GM21526 (cell line): ENCODE measurements around the gene PDZD2.
"Not testable (repeated sequence)": the region's sequence is repeated elsewhere in the genome, so short reads cannot be mapped to it uniquely, and the experiment has no call there.

Experiments
- ATAC-seq: cut with Tn5 transposase; IDR thresholded peaks from one replicate; pipeline ENCODE4 v1.9.1; 2021; ENCODE audit warnings: moderate library complexity; ENCODE audit not compliant: unreplicated experiment, low FRiP score

The PDZD2 gene

DNA sequence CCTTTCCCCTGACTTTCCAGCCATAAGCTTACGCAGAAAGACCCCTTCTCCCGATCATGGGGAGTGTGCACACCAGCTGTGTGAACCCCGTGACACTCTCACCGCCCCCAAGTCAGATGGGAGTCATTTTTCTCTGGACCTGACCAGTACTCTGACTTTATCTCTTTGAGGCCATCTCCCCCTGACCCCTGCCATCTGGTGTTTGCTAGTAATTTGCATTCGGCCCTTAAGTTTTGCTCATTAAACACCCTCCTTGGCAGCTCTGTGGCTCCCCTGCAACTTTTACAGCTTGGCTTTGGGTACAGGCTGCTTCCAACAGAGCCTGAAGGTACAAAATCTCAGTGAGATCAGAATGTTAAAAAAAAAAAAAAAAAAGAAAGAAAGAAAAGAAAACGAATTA, 43.9 kb downstream of the PDZD2 start:
- no peak for ATAC-seq

DNA sequence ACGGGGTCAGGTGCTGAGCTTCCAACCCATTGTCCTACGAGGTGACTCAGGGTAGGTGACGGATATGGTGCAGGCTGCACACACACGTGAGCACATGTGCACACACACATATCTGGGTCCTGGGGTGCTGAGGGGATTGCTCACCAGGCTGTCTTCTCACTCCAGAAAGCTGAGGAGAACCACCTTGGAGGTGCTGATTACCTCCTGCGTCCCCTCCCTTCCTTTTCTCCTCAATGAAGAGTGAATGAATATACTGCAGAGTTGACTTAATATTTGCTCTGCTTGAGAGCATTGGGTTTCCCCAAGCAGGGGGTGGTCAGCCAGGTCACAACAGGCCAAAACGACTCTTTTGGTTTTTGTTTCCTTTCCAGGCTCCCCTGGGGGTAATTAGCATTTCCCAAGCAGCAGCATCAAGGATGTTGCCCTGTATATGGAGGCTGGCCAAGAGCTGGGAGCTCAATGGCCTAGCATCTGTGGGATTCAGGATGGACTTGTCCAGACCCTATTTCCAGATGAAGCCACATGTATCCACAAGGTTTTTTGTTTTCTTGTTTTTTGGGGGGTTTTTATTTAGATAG, 49.7 kb downstream of the PDZD2 start:
- no peak for ATAC-seq

DNA sequence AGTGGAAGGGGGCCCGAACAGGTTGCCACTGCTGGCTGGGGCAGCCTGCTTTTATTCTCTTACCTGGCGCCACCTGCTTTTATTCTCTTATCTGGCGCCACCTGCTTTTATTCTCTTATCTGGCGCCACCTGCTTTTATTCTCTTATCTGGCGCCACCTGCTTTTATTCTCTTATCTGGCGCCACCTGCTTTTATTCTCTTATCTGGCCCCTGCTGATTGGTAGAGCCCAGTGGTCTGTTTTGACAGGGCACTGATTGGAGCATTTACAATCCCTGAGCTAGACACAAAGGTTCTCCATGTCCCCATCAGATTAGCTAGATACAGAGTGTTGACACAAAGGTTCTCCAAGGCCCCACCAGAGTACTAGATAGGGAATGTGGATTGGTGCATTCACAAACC, 52.5 kb downstream of the PDZD2 start:
- ATAC-seq: not testable (repeated sequence)

DNA sequence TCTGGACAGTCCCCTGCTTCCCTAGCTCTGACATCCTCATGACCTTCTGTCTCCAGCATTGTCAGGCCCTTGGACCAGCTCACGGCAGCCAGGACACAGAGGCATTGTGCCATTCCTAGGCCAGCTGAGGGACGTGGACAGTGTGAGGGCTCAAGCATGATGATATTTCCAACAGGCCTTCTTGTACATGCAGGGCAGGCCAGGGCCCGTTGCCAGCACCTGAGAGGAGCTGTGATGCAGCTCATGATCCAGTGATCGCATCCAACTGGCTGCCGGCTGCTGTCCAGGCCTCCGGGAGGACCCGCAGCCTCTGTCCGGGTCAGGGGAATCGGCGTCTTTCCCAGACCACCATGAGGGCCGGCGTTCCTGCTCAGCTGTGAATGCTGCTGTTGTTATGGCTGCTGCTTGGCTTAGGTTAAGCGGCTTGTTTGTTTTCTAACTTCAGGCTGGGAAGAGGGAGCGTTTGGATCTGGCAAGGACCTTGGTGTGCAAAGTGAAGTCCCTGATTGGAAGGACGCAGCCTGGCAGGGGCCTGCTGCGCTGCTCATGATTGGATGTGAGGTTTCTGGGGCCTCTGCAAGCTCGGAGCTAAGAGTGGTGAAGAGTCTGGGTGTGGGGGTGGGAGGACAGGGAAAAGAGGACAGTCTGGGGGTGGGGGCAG, 53.8 kb downstream of the PDZD2 start:
- ATAC-seq: no peak

DNA sequence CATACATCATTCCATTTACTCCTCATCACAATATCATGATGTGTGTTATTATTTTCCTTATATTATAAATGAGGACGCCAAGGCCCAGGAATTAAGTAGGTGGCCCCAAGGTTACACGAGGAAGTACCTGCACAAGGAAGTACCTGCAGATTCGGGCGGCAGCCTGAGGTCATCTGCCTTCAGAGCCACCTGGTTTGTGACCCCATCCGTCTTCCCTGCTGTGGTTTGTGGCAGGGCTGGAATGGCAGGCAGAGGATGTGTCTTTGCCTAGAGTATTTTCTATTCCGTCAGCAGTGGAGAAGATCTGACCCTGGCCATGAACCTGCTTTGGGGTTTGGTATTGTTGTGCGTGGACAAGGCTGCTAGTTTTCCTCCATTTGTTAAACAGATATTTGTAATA, 59.7 kb downstream of the PDZD2 start:
- no peak for ATAC-seq

DNA sequence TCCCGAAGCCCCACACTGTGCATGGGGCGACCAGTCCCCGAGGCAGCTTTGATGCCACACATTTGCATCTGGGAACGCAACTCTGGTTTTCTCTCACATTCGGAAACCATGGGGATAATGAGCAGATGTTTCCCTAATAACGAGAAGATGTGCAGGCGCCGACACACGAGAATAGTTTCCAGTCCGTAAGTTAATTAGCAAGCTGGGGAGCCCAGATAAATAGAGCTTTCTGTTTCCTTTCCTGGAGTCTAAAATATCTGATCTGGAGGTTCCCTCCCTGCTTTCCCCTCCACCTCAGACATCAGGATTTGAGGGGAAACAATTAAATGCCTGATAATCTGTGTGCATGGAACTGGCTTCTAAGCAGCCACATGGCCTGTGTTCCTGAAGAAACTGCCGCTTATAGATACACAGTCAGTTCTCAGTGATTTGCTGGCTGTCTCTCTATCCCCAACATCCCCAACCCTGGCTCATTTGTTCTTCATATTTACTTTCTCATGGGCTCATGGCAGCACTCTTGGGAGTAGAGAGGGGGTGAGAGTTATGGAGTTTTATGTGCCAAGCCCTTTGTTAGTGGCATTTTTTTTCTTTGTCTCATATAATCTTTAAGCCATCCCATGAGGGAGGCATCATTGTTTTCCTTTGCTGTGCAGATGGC, 62.8 kb downstream of the PDZD2 start:
- ATAC-seq: no peak

DNA sequence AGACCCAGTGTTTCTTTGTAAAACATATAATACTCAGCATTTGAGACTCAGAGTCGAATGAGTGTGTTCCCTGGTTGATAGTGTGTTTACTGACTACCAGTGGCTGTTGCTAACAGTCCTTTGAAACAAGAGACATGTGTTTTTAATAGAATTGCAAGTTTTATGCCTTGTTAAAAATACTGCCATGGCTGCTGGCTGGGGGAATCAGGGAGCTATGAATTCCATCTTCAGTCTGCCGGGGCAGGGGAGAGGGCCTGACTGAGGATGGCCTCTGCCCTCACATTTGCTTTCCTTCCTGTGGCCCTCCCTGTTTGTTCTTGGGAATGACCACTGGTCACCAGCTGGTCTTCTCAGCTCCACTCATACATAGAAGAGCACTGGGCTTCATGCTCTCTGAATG, 63.8 kb downstream of the PDZD2 start:
- ATAC-seq: no peak

DNA sequence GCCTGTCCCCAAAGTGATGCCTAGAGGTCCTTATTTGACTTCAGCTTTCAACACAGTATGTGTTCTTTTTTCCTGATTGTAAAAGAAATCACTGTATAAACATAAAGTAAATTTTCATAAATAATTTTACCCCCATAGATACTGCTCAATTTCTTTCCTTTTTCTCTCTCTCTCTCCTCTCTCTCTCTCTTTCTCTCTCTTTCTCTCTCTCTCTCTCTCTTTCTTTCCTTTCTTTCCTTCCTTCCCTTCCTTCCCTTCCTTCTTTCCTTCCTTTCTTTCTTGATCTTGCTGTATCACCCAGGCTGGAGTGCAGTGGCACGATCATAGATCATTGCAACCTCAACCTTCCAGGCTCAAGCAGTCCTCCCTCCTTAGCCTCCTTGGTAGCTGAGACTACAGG, 64.8 kb downstream of the PDZD2 start:
- no peak for ATAC-seq

DNA sequence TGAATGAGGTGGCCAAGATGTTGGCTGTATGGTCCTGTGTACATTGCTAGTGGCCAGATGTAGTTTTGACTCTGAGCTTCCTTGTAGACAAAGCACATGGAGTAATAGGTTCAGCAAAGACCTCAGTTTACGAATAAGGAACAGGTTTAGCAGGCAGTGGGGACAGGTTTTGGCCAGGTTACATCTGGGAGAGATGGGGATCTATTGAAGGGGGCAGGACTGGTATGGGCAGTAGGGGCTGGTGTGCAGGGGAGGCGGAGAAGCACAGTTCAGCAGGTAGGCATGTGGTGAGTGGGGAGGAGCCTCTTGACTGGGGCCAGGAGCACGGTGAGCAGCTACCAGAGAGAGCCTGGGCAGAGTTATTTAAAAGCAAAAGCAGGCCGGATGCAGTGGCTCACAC, 67.3 kb downstream of the PDZD2 start:
- ATAC-seq: no peak

DNA sequence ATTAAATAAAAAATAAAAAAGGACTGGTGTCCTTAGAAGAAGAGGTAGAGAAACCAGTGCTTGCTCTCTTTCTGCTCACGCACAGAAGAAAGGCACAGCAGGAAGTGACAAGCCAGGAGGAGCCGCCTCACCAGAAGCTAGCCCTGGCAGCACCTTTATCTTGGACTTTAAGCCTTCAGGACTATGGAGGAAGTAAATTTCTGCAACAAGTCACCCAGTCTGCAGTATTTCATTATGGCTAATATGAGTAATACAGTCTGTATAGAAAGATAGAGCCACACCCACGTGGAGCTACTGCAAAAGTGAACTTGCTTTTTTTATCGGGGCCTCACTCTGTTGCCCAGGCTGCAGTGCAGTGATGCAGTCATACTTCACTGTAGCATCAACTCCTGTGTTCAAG, 68.4 kb downstream of the PDZD2 start:
- ATAC-seq: no peak

DNA sequence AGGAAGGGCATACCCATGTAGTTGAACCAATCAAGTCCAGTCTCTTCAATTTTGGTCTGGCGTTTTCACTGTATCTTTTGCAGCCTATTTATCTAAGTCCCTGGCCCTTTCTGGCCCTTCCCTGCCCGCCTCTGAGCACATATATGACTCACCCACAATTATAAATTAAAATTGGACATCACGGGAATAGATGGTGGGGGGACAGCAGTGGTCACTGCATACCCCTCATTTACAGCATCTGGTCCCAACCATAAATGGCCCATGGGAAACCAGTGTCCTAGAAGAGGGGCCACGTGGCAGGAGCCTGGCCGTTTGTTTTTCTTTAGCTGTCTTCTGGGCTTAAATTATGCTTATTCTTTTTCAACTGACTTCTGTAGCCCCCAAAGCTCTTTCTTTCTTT, 69.2 kb downstream of the PDZD2 start:
- no peak for ATAC-seq

DNA sequence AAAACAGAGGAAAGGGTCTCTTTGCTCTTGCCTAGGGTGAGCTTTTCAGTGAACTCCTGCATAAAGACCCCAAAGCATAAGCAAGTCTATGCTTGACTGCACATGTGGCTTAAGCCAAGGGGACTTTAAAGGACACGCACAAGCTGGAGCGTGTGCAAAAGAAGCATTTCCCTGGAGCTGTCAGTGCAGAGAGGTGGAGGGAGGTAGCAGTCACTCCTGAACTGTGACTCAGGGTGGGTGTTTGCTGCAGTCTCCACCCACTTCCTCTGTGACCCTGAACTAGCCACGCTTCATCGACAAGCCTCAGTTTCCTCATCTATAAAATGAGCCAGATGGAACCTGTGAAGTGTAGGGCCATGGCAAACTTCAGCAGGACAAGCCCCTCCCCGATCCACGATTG, 72.4 kb downstream of the PDZD2 start:
- no peak for ATAC-seq

DNA sequence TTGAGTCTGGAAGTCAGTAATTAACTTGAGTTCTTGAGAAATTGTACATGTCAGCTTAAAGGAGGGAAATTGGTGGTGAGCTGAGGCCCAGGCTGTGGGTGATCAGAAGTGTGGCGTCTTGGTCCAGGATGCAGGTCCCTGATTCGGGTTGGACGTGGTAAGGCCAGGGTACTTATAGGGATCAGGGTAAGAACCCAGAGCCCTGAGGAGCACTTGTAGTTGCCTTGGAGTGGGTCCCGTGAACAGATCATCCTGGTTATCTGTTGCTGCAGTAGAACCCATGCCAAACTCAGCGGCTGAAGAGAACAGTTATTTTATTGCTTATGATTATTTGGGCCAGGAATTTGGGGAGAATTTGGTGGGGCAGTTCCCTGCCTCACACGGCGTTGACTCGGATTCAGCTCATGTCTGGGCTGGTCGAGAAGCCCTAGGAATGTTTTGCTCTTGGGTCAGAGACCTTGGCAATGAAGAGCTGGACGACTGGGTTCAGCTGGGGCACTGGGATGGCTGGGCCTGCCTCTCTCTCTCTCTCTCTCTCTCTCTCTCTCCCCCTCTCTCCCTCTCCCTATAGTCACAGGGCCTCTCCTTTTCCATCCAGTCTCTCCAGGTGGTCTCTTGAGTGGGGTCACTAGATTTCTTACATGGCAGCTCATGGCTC, 73.1 kb downstream of the PDZD2 start:
- ATAC-seq: no peak

DNA sequence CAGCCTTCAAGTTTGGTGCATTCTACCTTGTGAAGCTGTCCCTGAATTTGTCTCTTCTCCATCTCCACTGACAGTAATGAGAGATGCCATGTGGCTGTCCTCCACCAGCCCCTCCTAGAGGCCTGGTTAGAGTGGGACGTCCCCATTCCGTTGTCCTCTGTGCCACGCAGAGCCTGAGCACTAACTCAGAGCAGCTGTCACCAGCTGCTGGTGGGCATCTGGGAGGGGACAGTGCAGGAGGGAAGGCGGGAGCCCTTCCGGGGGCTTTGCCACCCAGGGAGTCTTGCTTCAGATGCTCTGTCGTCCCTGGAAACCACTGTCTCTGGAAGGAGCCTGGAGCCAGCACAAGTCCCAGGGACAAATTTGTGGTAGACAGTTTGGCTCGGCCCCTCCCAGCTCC, 78.6 kb downstream of the PDZD2 start:
- ATAC-seq: no peak

DNA sequence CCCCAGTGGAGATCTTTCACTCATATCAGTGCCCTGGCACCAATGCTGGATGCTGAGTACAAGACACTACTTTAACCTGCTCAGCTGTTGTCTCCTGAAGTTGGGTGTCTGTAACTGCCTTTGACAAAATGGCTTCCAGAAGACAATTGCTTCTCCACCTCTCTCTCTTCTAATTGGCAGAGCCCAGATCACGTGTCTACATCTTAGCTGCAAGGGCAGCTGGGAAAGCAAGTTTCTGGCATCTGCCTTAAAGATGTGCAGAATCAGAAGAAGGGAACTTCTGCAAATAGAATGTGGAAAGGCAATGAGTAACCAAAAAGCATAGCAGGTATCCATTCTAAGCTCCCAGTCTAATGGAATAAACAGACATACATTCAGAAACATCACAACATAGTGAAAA, 81.1 kb downstream of the PDZD2 start:
- no peak for ATAC-seq

DNA sequence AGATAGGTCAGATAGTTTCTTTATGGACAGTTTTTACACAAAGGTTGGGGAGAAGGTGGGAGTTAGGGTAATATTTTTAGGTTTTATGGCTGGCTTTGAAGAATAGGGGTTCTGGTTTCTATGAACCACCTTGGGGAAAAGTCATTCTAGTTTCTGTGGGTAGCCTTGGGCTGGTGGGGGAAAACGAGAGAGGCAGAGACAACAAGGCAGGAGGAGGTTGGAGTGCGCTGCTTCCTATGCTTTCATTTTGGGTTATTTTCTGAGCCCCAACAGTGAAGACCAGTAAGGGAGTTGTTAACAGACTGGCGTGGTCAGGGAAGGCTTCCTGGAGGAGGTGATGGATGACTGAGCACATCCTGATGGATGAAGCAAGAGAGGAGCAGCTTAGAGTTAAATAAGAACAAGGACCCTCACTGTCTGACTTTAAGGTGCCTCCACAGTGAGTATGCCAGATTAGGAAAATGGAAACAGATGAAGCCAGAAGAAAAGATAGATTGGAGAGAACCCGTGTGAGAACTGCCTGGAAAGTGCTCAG, 81.9 kb downstream of the PDZD2 start:
- no peak for ATAC-seq

DNA sequence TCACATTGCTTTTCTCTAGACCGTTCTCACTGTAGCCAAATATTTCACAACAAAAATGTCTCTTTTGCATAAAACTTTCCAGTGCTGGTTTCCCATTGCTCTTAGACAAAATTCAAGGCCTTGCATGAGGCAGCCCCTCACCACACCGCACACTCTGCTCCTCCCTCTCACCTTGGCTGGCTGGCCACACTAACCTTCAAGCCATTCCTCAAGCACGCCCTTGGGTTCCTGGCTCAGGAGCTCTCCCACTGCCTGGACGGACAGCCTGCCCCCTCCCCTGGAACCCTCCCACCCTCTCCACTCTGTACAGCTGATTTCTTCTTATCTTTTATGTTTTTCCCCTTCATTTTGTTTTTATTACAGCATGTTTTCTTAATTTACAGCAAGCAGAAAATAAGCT, 83.2 kb downstream of the PDZD2 start:
- ATAC-seq: no peak

DNA sequence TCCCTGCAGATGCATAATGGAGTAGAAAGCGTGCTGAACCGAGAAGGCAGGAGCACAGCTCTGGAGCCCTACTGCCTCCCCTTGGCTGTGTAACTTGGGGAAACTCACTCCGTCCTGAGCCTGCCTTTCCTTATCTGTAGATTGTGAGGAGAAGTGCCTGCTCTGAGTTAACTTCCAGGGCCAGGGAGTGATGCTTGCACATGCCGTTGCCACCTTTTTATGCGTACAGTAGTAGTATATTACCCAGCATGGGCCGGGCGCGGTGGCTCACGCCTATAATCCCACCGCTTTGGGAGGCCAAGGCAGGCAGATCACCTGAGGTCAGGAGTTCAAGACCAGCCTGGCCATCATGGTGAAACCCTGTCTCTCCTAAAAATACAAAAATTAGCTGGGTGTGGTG, 87.1 kb downstream of the PDZD2 start:
- ATAC-seq: no peak

DNA sequence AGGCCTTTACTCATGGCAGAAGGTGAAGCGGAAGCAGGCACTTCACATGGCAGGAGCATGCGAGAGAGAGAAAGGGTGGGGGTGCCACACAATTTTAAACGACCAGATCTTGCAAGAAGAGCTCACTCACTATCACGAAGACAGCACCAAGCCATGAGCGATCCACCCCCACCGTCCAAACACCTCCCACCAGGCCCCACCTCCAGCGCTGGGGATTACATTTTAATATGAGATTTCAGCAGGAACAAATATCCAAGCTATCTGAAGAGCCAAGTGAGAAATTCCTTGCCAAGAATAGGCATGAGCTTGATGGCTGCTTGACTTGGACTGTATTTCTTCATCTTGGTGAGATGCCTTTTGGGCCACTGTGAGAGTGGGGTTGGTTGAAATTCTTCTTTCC, 88.0 kb downstream of the PDZD2 start:
- no peak for ATAC-seq

DNA sequence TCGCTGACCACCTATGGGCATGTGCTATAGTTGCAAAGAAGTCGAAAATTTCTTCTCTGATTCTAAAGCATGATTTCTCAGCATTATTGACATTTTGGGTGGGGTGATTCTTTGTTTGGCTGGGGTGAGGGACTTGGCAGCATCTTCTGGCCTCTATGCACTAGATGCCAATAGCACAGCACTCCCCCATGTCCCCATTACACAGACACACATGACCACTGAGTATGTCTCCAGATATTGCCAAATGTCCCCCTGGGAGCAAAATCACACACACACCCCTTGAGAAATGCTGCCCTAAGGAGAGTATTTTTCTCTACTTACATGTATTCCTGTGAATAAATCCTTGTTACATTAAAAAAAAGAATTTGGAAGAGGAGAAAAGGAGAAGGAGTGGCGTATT, 89.1 kb downstream of the PDZD2 start:
- no peak for ATAC-seq

DNA sequence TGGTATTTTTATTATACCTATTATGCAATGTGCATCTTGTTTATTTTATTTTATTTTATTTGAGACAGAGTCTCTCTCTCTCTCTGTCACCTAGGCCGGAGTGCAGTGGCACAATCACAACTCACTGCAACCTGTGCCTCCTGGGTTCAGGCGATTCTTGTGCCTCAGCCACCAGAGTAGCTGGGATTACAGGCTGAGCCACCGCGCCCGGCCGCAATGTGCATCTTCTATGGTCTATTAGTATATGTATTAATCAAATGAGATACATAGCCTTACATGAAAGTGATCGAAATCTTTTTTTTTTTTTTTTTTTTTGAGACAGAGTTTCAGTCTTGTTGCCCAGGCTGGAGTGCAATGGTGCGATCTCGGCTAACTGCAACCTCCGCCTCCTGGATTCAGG, 89.9 kb downstream of the PDZD2 start:
- ATAC-seq: not testable (repeated sequence)

DNA sequence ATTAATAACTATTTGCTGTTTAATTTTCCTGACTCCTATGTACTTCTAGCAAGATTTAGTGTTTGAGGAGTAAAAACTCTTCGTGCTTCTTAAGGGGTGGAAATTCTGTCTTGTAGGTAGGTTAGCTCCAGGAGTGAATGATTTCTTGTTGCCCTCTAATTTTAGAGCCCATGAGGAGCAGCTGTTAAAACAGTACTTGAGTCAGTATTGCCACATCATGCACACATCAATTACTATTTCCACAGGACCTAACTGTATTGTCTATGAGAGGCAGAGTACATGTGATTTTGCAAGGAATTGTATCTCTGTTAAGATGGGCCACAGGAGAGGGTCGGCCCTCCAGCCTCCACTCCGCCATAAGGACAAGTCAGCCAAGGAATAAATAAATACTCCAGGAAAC, 91.2 kb downstream of the PDZD2 start:
- ATAC-seq: no peak
